Muscle layer of duodenum (tissue), 2 donors: Measurements from ENCODE around the gene RNF180.
"Not testable (repeated sequence)": the region's sequence is repeated elsewhere in the genome, so short reads cannot be mapped to it uniquely, and the experiment has no call there.

Experiments
- H3K27ac ChIP-seq: one replicate; pipeline ENCODE4 v1.7.0; 2013; ENCODE audit warnings: mild to moderate bottlenecking, low read length
- H3K27me3 ChIP-seq: one replicate; pipeline ENCODE4 v1.7.0; 2013; ENCODE audit warnings: low read depth, mild to moderate bottlenecking, control low read depth, low read length
- H3K36me3 ChIP-seq, 2 donors: one replicate each; pipeline ENCODE4 v1.7.0; 2013; ENCODE audit warnings: low read length in 2 of 2, control low read depth in 1 of 2, mild to moderate bottlenecking in 1 of 2; ENCODE audit not compliant: insufficient read depth in 2 of 2, control insufficient read depth in 1 of 2
- H3K4me1 ChIP-seq, 2 donors: one replicate each; pipeline ENCODE4 v1.7.0; 2013; ENCODE audit warnings: low read length in 2 of 2, mild to moderate bottlenecking in 2 of 2, control low read depth in 1 of 2, moderate library complexity in 1 of 2; ENCODE audit not compliant: insufficient read depth in 2 of 2, control insufficient read depth in 1 of 2
- H3K4me3 ChIP-seq, 2 donors: one replicate each; pipeline ENCODE4 v1.7.0; 2013; ENCODE audit warnings: low read length in 2 of 2, low read depth in 1 of 2, mild to moderate bottlenecking in 1 of 2
- H3K9me3 ChIP-seq, 2 donors: one replicate each; pipeline ENCODE4 v1.7.0; 2013; ENCODE audit warnings: low read length in 2 of 2, control low read depth in 1 of 2, mild to moderate bottlenecking in 1 of 2; ENCODE audit not compliant: control insufficient read depth in 1 of 2
- donor health status: healthy.

Gene RNF180

GRCh38 chr5:64213531-64213930 is 47.9 kb downstream of the RNF180 start:
- no peaks in the 10 kb centered on the region for H3K27me3 ChIP-seq
- no peaks in the 10 kb centered on the region for H3K9me3 ChIP-seq
- H3K36me3 ChIP-seq, result peaks cover 0 to 9% of the 10 kb centered on the region in 2 donors
- H3K4me3 ChIP-seq, result no peak overlapping the region
- peaks cover 0 to 3% of the 10 kb centered on the region in 2 donors for H3K4me1 ChIP-seq
- no peak overlapping the region for H3K27ac ChIP-seq

DNA sequence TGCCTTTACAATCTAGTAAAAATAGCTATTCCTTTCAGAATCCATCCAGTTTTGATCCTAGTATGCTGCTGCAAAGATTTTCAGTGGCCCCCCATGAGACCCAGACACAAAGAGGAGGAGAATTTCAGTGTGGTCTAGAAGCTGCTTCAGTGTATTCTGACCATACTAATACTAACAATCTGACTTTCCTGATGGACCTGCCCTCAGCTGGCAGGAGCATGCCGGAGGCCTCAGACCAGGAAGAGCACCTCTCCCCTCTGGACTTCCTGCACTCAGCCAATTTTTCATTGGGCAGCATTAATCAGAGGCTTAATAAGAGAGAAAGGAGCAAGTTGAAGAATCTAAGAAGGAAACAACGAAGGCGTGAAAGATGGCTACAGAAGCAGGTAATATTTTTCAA is 48.5 kb downstream of the RNF180 start:
- H3K27ac ChIP-seq, result no peak overlapping the region
- no peak overlapping the region for H3K4me3 ChIP-seq
- no peaks in the 10 kb centered on the region for H3K27me3 ChIP-seq
- peaks cover 0 to 9% of the 10 kb centered on the region in 2 donors for H3K36me3 ChIP-seq
- H3K4me1 ChIP-seq, result peaks cover 0 to 3% of the 10 kb centered on the region in 2 donors
- no peaks in the 10 kb centered on the region for H3K9me3 ChIP-seq

DNA sequence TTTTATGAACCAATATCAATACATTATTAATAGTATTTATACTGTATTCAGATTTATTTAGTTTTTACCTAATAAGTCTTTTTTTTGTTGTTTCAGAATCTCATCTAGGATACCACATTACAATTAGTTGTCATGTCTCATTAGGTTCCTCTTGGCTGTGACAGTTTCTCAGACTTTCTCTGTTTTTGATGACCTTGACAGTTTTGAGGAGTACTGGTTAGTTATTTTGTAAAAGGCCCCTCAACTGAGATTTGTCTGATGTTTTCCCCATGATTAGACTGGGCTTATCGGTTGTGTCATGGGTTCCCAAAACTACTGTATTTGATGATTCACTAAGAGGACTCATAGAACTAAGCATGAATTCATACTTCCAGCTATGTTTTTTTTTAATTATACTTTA is 56.3 kb downstream of the RNF180 start:
- H3K27me3 ChIP-seq, result no peaks in the 10 kb centered on the region
- no peaks in the 10 kb centered on the region for H3K36me3 ChIP-seq
- H3K4me3 ChIP-seq, result no peak overlapping the region
- H3K4me1 ChIP-seq, result no peaks in the 10 kb centered on the region
- H3K9me3 ChIP-seq, result no peaks in the 10 kb centered on the region
- no peak overlapping the region for H3K27ac ChIP-seq

GRCh38 chr5:64225286-64225981 is 59.8 kb downstream of the RNF180 start:
- H3K27ac ChIP-seq, H3K4me3 ChIP-seq, H3K36me3 ChIP-seq, H3K9me3 ChIP-seq, H3K27me3 ChIP-seq, H3K4me1 ChIP-seq: not testable (repeated sequence)

GRCh38 chr5:64227131-64227537 is 61.5 kb downstream of the RNF180 start:
- H3K9me3 ChIP-seq, H3K27me3 ChIP-seq, H3K4me3 ChIP-seq, H3K36me3 ChIP-seq, H3K27ac ChIP-seq, H3K4me1 ChIP-seq: not testable (repeated sequence)

- no peaks in the 10 kb centered on the region for H3K36me3 ChIP-seq
- no peak overlapping the region for H3K27ac ChIP-seq
- no peak overlapping the region for H3K4me3 ChIP-seq
- no peaks in the 10 kb centered on the region for H3K4me1 ChIP-seq
- no peaks in the 10 kb centered on the region for H3K9me3 ChIP-seq
- no peaks in the 10 kb centered on the region for H3K27me3 ChIP-seq
These were observed 63.6 kb downstream of the RNF180 start for GRCh38 chr5:64229163-64229774.

- no peaks in the 10 kb centered on the region for H3K36me3 ChIP-seq
- H3K27me3 ChIP-seq, result no peaks in the 10 kb centered on the region
- H3K27ac ChIP-seq, result no peak overlapping the region
- H3K4me1 ChIP-seq, result no peaks in the 10 kb centered on the region
- H3K4me3 ChIP-seq, result no peak overlapping the region
- H3K9me3 ChIP-seq, result peaks cover 0 to 2% of the 10 kb centered on the region in 2 donors
These were observed 95.1 kb downstream of the RNF180 start for GRCh38 chr5:64260756-64261155.

DNA sequence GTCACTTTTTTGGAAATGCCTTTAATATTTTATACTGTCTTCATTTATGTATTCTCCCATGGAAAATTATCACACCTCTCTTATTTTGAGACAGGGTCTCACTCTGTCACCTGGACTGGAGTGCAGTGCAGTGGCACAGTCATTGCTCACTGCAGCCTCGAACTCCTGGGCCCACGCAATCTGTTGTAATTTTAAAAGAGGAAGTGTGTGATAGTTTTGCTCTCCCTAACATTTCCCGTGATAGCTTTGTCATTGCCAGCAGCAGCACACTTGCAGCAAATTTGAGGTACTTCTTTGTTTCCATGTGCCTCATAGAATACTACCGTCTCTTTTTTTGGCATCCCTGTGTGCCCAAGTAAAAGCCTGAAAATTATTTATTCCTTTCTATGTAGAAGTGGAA is 103.5 kb downstream of the RNF180 start:
- H3K4me1 ChIP-seq, result no peaks in the 10 kb centered on the region
- no peaks in the 10 kb centered on the region for H3K27me3 ChIP-seq
- no peak overlapping the region for H3K4me3 ChIP-seq
- no peak overlapping the region for H3K27ac ChIP-seq
- H3K36me3 ChIP-seq, result no peaks in the 10 kb centered on the region
- H3K9me3 ChIP-seq, result no peaks in the 10 kb centered on the region

DNA sequence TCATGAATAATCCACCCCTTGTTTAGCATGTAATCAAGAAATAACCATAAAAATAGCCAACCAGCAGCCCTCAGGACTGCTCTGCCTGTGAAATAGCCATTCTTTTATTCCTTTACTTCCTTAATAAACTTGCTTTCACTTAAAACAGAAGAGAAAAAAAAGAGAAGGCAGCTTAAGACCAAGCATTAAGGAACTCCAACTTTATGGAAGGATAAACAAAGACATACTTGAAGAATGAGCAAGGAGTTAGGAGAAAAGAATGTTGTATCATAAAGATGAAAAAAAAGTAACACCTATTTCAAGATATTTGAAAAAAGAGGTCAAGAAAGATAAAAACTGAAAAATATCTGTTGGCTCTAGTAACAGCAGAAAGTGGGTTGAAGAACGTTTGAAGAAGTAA is 107.6 kb downstream of the RNF180 start:
- Histone ChIP-seq H3K4me3 (no peak overlapping the region), H3K4me1 (no peaks in the 10 kb centered on the region), H3K36me3 (no peaks in the 10 kb centered on the region), H3K9me3 (no peaks in the 10 kb centered on the region), H3K27me3 (no peaks in the 10 kb centered on the region), H3K27ac (no peak overlapping the region)

- no peak overlapping the region for H3K4me3 ChIP-seq
- H3K36me3 ChIP-seq, result no peaks in the 10 kb centered on the region
- H3K27ac ChIP-seq, result no peak overlapping the region
- no peaks in the 10 kb centered on the region for H3K4me1 ChIP-seq
- H3K9me3 ChIP-seq, result peaks cover 0 to 18% of the 10 kb centered on the region in 2 donors
- no peaks in the 10 kb centered on the region for H3K27me3 ChIP-seq
These were observed 119.8 kb downstream of the RNF180 start for GRCh38 chr5:64285188-64286130.

GRCh38 chr5:64286381-64286780 is 120.7 kb downstream of the RNF180 start:
- Histone ChIP-seq H3K9me3 (peaks cover 0 to 9% of the 10 kb centered on the region in 2 donors), H3K27ac (no peak overlapping the region), H3K36me3 (no peaks in the 10 kb centered on the region), H3K27me3 (no peaks in the 10 kb centered on the region), H3K4me1 (no peaks in the 10 kb centered on the region), H3K4me3 (no peak overlapping the region)
